Measurements from ENCODE around the gene SMG6. TPM values are rescaled to one million over a fixed set of nuclear protein-coding genes. Genes with fewer than 3 reads are reported as not detected.
"Not testable (repeated sequence)": the region's sequence is repeated elsewhere in the genome, so short reads cannot be mapped to it uniquely, and the experiment has no call there.

SMG6 gene
- total RNA-seq, 1 donor from 2014 or later, result 19.4 TPM

GRCh38 chr17:2274414-2274813 lies 29.2 kb downstream of the SMG6 start:
- TF ChIP-seq CTCF (conservative IDR thresholded peaks at IDR 0.05; ENCODE audit: low read depth, low read length), result no peak
- no peak overlapping the region for H3K4me3 ChIP-seq (ENCODE audit: low read depth, low read length)
- no peak for DNase-seq (ENCODE audit: low read depth)

- no peak for DNase-seq (ENCODE audit: low read depth)
- no peak overlapping the region for H3K4me3 ChIP-seq (ENCODE audit: low read depth, low read length)
- no peak for TF ChIP-seq CTCF (conservative IDR thresholded peaks at IDR 0.05; ENCODE audit: low read depth, low read length)
These were observed 31.4 kb downstream of the SMG6 start for GRCh38 chr17:2271985-2272702.

GRCh38 chr17:2267354-2267753 lies 36.2 kb downstream of the SMG6 start:
- DNase-seq (ENCODE audit: low read depth), result no peak
- no peak for TF ChIP-seq CTCF (conservative IDR thresholded peaks at IDR 0.05; ENCODE audit: low read depth, low read length)
- H3K4me3 ChIP-seq (ENCODE audit: low read depth, low read length), result no peak overlapping the region

GRCh38 chr17:2266865-2267228 lies 36.7 kb downstream of the SMG6 start:
- TF ChIP-seq CTCF (conservative IDR thresholded peaks at IDR 0.05; ENCODE audit: low read depth, low read length), result no peak
- DNase-seq (ENCODE audit: low read depth), result no peak
- no peak overlapping the region for H3K4me3 ChIP-seq (ENCODE audit: low read depth, low read length)

- TF ChIP-seq CTCF (conservative IDR thresholded peaks at IDR 0.05; ENCODE audit: low read depth, low read length), result no peak
- no peak for DNase-seq (ENCODE audit: low read depth)
- H3K4me3 ChIP-seq (ENCODE audit: low read depth, low read length), result no peak overlapping the region
These were observed 37.3 kb downstream of the SMG6 start for GRCh38 chr17:2266045-2266864.

GRCh38 chr17:2265166-2265565 lies 38.4 kb downstream of the SMG6 start:
- DNase-seq (ENCODE audit: low read depth); H3K4me3 ChIP-seq (ENCODE audit: low read depth, low read length): not testable (repeated sequence)

- DNase-seq (ENCODE audit: low read depth), result no peak
- H3K4me3 ChIP-seq (ENCODE audit: low read depth, low read length), result no peak overlapping the region
- no peak for TF ChIP-seq CTCF (conservative IDR thresholded peaks at IDR 0.05; ENCODE audit: low read depth, low read length)
These were observed 39.3 kb downstream of the SMG6 start for GRCh38 chr17:2264067-2264860.
